Activated gamma-delta T cell (primary cell): ENCODE results near the gene SUGP2.

ENCODE experiments used
- DNase-seq: peaks from one replicate; lab custom pipeline; 2025; lab: John Stamatoyannopoulos, UW

Gene SUGP2

DNA sequence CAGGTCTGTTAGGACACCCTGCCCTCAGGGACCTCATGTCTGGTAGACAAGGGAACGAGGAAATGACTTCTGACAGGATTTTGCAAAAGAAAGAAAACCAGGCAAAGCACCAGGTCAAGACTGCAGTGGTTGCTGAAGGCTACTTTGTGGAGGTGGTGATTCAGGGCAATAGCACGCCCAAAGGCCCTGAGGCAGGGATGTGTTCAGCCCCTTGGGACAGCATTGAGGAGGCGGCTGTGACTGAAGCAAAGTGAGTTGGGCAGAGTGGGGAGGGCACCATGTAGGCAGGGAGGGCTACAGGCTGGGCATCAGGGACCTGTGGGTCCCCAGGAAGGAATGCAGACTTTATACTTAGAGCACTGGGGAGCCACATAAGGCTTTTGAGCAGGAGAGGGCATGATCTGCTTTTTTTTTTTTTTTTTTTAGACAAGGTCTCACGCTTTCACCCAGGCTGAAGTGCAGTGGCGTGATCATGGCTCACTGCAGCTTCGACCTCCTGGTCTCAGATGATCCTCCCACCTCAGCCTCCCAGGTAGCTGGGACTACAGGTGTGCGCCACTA lies 81.5 kb downstream of the SUGP2 start:
- no peak for DNase-seq

DNA sequence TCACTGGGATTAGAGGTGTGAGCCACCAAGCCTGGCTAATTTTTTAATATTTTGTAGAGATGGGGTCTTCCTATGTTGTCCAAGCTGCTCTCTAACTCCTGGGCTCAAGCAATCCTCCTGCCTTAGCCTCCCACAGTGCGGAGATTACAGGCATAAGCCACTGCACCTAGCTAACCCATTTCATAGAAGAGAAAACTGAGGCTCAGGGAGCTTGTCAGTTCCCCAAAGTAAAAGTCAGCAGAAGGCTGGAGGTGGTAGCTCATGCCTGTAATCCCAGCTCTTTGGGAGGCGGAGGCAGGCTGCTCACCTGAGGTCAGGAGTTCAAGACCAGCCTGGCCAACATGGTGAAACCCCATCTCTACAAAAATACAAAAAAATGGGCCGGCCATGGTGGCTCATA lies 83.5 kb downstream of the SUGP2 start:
- no peak for DNase-seq

DNA sequence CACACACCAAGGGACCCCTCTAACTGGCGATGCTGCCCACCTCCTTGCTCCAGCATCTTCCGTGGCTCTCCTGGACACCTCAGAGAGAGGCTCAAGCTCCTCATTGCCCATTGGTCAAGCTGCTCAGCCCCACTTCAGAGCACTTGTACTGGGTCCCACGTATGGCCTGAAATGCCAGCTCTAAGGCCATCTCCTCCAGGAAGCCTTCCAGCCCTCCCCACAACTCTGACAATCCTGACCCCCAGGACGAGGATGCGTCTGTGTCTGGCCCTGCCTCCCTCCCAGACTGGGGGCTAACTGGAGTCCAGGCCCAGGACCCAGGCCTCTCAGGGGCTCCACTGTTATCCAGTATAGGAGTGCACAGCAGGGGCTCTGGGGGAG lies 84.4 kb downstream of the SUGP2 start:
- no peak for DNase-seq

DNA sequence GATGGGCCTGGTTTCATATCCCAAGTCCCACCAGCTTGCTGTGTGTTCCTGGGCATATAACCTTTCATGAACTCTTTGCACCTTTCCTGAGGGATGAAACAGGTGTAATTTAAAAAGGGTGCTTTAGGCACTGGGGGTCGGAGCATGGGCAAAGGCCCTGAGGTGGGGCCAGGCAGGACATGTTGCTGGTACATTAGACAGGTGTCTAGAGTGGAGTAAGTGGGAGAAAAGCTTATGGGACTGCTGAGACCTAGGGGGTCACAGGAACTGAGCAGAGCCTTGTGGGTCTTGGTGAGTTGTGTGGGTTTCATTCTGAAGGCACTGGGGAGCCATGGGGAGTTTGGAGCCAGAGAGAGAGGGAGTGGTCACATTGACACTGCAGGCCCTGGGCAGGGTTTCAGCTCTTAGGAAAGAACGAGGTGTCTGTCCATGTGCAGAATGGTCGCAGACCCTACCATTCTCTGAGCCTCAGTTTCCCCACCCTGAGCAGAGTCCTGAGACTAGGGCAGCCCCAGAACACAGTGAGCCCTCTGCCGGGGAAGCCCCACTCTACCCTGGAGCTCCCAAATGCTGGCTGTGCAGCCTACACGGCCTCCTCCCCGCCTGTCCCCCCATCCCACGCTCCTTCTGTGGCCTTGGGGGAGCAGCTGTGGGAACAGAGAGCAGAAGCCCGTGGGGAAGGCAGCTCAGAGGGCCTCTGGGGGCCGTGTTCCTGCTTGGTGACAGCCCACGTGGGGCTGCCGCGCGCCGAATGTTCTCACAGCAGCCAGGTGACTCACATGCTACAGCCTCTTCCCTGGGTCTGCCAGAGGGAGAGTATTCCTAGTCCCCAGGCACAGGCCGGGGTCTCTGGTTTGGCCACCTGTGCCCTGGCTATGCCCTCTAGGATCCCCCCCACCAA lies 85.0 kb downstream of the SUGP2 start:
- no peak for DNase-seq

DNA sequence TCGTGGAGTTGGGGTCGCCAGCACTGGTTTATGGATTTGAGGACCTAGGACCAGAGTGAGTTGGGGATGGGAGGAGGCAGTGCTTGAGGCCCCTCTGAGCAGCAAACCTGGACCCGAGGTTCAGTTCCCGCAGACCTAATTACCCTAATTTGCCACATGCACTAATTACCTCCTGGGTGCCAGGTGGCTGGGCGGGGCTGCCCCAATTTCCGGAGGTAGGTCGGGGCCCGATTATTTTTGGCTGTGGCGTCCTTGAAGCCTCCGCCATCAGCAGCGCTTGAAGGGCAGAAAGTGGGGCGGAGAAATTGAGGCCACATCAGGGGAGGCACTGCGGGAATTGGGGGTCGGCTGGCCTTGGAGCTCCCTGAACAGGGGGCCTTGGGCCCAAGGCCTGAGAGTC lies 86.4 kb downstream of the SUGP2 start:
- DNase-seq = no peak

DNA sequence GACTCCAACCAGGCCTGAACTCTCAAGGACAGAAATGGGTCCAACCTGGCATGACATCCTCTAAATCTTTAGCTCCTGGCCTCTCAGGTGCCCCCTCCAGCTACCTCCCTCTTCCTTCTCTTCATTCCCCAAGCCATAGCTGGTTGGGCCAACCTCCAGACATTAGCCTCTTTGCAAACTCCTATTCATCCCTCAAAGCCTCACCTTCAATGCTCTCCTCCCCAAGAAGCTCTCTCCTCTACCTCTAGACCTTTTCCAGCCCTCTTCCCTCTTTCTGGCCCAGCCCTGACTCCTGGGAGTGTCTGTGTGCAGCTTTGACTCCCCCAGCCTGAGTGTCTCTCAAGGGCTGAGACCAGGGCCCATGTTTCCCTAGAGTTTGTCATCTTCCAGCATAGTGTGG lies 87.0 kb downstream of the SUGP2 start:
- DNase-seq = no peak

DNA sequence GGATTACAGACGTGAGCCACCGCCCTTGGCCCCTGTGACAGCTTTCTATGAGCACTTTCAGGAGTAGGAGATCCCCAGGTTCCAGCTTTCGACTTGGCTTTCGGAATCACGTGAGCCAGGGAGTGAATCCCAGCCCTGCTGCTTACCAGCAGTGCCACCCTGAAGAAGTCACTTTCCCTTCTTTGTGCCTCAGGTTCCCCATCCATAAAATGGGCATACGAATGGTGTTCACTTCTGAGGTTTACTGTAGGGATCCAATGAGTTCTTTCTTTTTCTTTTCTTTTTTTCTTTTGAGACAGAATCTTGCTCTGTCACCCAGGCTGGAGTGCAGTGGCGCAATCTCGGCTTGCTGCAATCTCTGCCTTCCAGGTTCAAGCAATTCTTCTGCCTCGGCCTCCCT lies 88.0 kb downstream of the SUGP2 start:
- DNase-seq = no peak

DNA sequence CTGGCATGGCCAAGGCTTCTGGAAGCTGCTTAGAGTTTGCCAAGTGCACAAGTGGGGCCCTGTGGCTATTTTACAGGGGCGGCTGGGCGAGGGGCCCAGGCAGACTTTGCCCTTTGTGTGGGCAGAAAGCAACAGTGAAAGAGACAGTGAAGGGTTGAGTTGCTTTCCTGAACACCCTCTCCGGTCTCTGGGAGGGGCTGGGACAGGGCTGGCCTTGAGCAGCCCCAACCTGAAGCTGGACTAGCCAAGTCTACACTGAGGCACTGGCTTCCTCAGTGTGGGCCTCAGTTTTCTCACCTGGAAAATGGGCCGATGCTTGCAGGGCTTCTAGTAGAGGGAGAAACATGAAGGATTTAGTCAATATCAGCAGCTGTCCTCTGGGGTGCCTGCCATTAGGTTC lies 89.9 kb downstream of the SUGP2 start:
- no peak for DNase-seq

DNA sequence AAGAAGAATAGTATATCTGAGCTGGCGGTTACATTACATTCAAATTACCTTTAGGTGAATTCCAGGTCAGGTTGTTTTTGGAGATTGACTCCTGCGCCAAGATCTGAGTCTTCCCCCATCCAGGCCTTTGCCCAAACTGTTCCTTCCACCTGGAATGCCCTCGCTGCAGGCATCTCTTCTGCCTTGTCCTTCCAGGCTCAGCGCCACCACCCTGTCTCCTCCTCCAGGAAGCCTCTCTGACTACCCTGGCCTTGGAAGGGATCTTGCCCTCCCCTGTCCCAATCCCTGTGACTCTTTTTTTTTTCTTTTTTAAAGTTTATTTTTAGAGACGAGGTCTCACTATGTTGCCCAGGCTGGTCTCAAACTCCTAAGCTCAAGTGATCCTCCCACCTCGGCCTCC lies 90.6 kb downstream of the SUGP2 start:
- DNase-seq = no peak

DNA sequence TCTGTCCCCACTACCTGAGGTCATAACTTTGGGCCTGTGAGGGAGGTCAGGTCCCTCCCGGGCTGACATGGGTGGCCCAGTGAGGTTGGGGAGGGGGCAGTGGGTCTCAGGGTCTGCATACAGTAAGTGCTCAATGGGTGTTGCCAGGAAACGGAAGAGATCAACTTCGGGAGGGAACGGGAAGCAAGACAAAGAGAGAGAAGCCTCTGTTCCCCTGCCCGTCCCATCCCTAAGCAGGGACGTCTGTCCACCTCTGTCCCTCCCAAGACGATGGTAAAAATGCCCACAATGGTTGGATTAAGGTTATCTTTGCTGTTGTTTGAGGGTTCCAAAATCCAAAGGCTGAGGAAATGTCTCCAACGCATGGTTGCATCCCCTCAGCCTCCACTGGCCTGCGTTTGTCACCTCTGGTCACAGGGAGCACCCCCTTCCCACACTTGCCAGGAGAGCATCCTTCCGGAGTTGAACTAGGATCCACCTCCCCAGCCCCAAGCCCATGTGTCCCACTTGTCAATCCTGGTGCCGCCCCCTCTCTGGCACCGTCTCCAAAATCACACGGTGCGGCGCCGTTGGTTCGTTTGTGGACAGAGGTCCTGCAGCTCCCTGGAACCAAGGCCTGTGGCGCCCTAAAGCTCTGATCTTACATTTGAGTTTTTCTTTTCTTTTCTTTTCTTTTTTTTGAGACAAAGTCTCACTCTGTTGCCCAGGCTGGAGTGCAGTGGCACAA lies 91.5 kb downstream of the SUGP2 start:
- DNase-seq = no peak
